NT2/D1 (cell line): ENCODE measurements around the gene ANKRD28.

Experiments
- SUZ12 ChIP-seq: IDR thresholded peaks from 2 replicates; pipeline ENCODE4 v1.6.1; 2011; ENCODE audit not compliant: insufficient read length, insufficient read depth; ENCODE audit errors: extremely low read depth
- YY1 ChIP-seq: IDR thresholded peaks from 2 replicates; pipeline ENCODE4 v1.6.1; 2011; ENCODE audit not compliant: insufficient read length, insufficient read depth

DNA sequence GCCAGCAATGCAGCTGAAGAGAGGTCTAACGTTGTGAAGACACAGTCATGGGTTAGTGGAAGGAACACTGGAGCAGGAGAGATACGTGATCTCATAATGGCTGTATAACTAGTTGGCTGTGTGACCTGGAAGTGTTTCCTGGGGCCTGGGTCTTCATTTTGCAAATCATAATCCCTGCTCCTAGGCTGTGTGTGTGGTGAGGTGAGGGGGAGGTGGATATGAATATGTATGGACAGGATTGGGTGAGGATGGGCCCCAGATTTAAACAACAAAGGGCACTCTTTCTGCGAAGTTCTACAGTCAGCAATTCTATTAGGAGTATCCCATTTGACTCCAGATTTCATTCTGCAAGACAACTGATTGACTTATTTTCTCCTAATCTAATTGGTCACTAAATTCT, 41.3 kb downstream of the ANKRD28 start:
- TF ChIP-seq YY1 (no peak), SUZ12 (no peak)
